Measurements from ENCODE around the gene CFDP1.
"Not testable (repeated sequence)": the region's sequence is repeated elsewhere in the genome, so short reads cannot be mapped to it uniquely, and the experiment has no call there.

Gene CFDP1

GRCh38 chr16:75432828-75433731, at the start of gene CFDP1:
Gene CFDP1 (minus strand): TSS chr16:75433503. CDS start chr16:75433352, 151 bp downstream.
- peak; percentile 86 to 90 (median 89) for DNase-seq (ENCODE audit: low read depth in 3 of 3, low spot score in 1 of 3)

DNA sequence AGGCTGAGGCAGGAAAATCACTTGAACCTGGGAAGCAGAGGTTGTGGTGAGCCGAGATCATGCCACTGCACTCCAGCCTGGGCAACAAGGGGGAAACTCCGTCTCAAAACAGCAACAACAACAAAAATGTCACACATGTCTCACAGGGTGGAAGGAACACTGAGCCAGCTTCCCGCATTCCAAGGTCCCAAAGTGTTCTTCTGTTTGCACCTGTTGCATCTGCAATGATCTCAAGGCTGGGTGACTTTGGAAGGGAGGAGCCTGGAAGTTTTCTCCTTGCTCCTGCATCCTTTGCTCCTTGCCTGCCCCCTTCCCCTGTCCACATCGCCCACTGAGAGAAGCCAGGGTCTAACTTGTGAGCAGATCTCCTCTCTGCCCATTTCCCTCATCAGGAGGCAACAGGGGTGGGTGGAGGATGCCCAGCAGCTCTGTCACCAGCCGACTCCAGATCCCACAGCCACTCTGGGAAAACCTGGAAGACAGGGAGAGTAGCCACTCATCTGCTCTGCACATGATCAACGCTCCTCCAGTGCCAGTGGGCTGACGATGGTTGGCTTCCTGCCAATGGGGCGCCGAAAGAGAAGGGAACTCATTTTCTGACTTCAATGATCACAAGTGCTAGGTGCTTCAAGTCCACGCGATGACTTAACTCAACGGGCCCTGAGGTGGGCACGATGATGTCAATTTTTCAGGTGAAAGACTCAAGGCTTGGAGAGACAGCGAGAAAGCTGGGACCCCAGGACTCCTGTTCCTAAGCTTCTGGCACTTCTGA, 49.3 kb upstream of the CFDP1 start:
- DNase-seq (ENCODE audit: low read depth in 3 of 3, low spot score in 1 of 3): no peak

DNA sequence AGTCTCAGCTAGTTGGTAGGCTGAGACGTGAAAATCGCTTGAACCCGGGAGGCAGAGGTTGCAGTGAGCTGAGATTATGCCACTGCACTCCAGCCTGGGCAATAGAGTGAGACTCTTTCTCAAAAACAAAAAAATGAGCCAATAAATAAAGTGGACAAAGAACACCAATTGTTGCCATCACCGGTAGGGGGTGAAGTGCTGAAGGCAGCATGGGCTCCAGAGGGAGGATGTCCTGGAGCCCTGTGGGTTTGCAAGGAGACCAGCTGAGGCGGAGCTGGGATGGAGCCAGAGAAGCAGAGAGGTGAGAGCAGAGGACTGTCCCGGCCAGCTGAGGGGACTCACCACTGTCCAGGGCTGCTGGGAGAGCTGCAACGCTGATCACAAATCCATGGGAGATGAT, 48.2 kb upstream of the CFDP1 start:
- DNase-seq (ENCODE audit: low read depth in 3 of 3, low spot score in 1 of 3): no peak

DNA sequence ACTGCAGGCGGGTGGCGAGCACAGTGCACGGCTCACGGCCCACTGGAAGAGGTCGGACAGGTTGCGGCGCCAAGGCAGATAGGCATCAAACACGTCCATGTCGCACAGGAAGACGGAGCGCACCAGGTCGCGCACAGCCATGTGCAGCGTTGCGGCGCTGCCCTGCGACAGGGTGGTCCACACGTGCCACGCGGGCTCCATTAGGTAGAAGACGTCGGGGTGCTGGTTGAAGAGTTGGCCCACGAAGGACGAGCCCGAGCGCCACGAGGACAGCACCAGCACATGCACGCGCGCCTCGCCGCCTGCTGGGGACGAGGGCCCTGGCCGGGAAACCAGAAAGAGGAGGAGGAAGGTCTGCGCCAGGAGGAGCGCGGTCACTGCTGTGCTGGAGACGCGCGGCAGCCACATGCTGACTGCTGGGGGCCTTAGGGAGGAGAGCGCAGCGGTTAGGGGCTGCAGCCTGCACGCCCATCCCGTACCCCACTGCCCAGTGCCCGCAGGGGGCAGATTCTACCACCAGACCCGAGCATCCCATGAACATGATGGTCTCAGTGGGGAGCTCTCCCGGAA, 46.2 kb upstream of the CFDP1 start:
- no peak for DNase-seq (ENCODE audit: low read depth in 3 of 3, low spot score in 1 of 3)

- DNase-seq (ENCODE audit: low read depth in 3 of 3, low spot score in 1 of 3): no peak
These were observed 45.4 kb upstream of the CFDP1 start for GRCh38 chr16:75478480-75479345.

DNA sequence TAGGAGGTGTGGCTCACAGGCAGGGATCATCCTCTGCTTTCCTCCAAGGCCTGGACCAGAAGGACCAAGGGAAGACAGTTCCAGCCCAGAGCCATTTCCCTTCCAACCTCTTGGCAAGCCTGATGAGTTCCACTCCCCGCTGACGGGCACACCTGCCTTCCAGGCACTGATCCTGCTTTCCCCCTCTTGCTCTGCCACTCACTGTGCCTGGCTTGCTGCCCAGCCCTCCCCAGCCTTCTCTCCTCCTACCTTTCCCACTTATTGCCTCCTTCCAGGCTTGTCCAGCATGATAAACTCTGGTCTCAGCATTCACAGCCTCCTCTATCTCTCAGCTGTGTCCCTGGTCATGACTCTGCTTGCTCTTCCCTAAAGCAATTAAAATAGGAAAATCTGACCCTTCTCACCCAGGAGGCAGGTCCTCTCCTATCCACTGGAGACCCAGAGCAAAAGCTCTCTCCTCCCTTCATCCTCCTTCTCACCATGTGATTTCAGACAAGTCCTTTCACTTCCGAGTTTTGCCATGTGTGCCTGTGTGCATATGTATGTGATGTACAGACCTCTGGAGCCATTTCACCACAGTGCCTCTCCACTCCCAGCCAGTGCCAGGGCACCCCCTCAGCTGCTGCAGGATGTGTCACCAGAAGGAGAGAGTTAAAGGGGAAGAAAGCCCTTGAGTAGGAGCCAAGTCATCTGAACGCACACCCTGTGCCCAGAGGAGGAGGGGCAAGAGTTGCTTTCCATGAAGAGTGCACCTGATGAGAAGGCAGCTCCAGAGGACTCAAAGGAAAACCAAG, 44.6 kb upstream of the CFDP1 start:
- no peak for DNase-seq (ENCODE audit: low read depth in 3 of 3, low spot score in 1 of 3)

GRCh38 chr16:75476817-75477216, 43.5 kb upstream of the CFDP1 start:
- DNase-seq (ENCODE audit: low read depth in 3 of 3, low spot score in 1 of 3): no peak

DNA sequence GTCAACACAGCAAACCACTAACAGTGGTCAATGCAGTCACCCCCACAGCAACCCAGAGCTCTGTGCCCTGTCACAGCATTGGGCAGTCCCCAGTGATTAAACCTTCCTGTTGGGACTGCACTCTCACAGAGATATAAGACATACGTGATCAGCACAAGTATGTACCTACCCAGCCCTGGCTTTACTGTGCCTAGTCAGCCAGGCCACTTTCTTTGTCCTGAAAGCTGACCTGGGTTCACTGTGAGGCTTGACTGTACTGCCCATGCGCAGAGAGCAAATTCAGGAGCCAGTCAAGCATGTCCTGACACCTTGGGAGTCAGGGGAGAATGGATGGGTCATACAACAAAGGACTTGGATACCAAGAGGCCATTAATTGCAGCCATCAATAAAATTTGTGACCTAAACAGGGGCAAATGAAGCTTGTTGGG, 42.1 kb upstream of the CFDP1 start:
- no peak for DNase-seq (ENCODE audit: low read depth in 3 of 3, low spot score in 1 of 3)

- no peak for DNase-seq (ENCODE audit: low read depth in 3 of 3, low spot score in 1 of 3)
These were observed 39.9 kb upstream of the CFDP1 start for GRCh38 chr16:75472908-75473877.

DNA sequence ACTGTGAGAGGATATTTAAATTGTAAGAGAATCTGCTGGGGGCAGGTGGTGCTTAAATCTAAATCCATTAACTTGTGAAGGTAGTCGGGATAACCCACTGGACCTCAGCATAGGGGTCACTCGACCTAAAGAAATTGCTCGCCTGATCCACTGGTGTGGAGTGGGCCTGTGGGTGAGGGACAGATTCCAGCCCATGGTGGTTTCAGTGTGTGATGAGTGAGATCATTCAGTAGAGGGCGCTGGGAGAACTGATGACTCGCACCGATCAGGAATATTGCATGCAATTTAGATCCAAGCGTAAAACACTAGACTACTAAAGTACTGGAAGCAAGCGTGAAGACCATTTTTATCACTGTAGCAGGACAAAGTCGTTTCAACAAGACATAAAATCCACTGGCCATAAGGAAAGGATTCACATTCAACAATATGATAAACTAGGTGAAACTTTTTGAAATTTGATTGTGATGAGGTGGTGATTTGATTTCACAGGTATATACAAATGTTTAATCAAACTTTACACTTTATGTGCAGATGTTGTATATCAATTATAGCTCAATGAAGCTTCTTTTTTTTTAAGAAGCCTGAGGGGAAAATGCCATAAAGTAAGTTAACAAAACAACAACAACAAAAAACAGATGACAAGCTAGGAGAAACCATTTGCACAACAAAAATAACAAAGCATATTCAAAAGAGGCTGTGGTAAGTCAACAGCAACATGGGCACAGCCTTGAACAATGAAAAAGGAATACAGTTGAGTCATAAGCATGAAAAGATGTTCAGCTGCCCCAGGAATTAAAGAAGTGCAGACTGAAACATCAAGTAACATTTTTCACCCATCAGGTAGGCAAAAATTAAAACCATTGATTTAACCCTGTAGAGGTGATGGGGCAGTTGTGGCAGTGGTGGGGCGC, 38.7 kb upstream of the CFDP1 start:
- DNase-seq (ENCODE audit: low read depth in 3 of 3, low spot score in 1 of 3): peak in 1 of 3 donors; percentile 14

- DNase-seq (ENCODE audit: low read depth in 3 of 3, low spot score in 1 of 3): no peak
These were observed 33.5 kb upstream of the CFDP1 start for GRCh38 chr16:75466760-75467159.

DNA sequence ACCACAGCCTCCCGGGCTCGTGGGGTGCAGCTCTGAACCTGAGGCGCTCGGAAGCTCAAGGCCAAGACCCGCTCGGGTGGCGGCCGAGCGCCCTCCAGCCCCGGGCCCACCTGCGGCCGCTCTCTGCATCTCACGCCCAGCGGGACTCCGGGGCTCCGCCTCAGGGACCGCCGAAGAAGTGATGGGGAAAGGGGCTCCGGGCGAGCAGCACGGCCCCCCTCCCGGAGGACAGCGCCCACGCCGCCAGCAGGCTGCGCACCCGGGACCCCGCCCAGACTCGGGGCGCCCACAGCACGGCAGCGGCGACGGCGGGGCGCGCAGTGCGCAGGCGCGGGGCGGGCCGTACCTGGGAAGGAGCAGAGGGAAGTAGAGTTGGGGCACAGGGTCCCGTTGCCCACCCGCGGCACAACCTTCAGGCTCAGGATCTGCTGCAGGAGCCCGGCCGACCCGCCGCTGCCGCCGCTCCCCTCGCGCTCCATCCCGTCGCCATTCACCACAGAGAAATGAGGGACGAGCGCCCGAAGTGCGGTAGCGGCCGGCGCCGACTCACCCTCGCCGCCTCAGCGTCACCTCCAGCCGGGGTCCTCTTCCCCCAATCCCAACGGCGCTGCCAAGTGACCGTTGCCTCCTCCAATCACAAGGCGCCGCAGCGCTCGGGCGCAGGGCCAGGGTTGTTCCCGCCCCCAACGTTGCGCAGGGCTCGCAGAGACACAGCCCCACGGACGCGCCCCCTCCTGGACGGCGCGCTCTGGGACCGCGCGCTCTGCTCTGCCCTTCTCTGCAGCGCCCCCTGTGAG, 31.0 kb upstream of the CFDP1 start, which contains the start of gene TMEM170A:
TMEM170A (minus strand) TSS at position 568 of the 797 bp plus-strand sequence; CDS start at position 479, 89 bp downstream.
- DNase-seq (ENCODE audit: low read depth in 3 of 3, low spot score in 1 of 3): peak; percentile 95 to 99 (median 99)

- not testable (repeated sequence) for DNase-seq (ENCODE audit: low read depth in 3 of 3, low spot score in 1 of 3)
These were observed 30.3 kb upstream of the CFDP1 start for GRCh38 chr16:75463389-75464121.

- no peak for DNase-seq (ENCODE audit: low read depth in 3 of 3, low spot score in 1 of 3)
These were observed 29.5 kb upstream of the CFDP1 start for GRCh38 chr16:75462806-75463205.

GRCh38 chr16:75461575-75461974, 28.3 kb upstream of the CFDP1 start:
- DNase-seq (ENCODE audit: low read depth in 3 of 3, low spot score in 1 of 3): no peak

GRCh38 chr16:75460446-75460845, 27.1 kb upstream of the CFDP1 start:
- DNase-seq (ENCODE audit: low read depth in 3 of 3, low spot score in 1 of 3): no peak

Data from stimulated activated CD4-positive, alpha-beta T cell treated with anti-CD3 and anti-CD28 coated beads, TNF-alpha, amount 100 ng/mL, for 1 hour (primary cell).